Natural killer cell (primary cell): ENCODE results near the gene ALG11. TPM values are rescaled to one million over a fixed set of nuclear protein-coding genes. Genes with fewer than 3 reads are reported as not detected.

Experiments
- ATAC-seq, 3 donors: fragments of 150-1000 bp in 2 of 3; fragments of 200-7000 bp in 1 of 3; cut with Tn5 transposase; 1 replicate in 1 of 3; 2 replicates in 2 of 3; pipeline ENCODE4 v1.10.0; 2021; ENCODE audit warnings: mild to moderate bottlenecking in 2 of 3, moderate library complexity in 2 of 3
- DNase-seq, 2 donors: peaks; one replicate each; pipeline versions ENCODE4 v3.0.0 to v3.0.0-alpha.2; 2013 to 2021; ENCODE audit warnings: mixed read lengths in 1 of 2
- H3K27ac ChIP-seq: one replicate; pipeline ENCODE4 v1.5.1; 2013; ENCODE audit warnings: mild to moderate bottlenecking, low read length
- H3K27me3 ChIP-seq: one replicate; pipeline ENCODE4 v1.6.1; 2013; ENCODE audit warnings: low read length; ENCODE audit not compliant: control insufficient read depth, insufficient read depth
- H3K36me3 ChIP-seq: one replicate; pipeline ENCODE4 v1.6.1; 2013; ENCODE audit warnings: low read length; ENCODE audit not compliant: control insufficient read depth, insufficient read depth
- H3K4me1 ChIP-seq: one replicate; pipeline ENCODE4 v1.6.1; 2013; ENCODE audit warnings: low read length; ENCODE audit not compliant: control insufficient read depth, insufficient read depth
- H3K4me3 ChIP-seq: one replicate; pipeline ENCODE4 v1.5.1; 2013; ENCODE audit warnings: low read length
- H3K9me3 ChIP-seq: one replicate; pipeline ENCODE4 v1.6.1; 2013; ENCODE audit warnings: low read length; ENCODE audit not compliant: control insufficient read depth, insufficient read depth
- H3K27ac Mint-ChIP-seq, 2 donors: one replicate each; pipeline ENCODE4 v1.8.0; 2022; ENCODE audit warnings: mild to moderate bottlenecking in 2 of 2, mixed read lengths in 2 of 2, moderate library complexity in 1 of 2
- H3K27me3 Mint-ChIP-seq, 2 donors: one replicate each; pipeline ENCODE4 v1.8.0; 2022; ENCODE audit warnings: low read depth in 2 of 2, mixed read lengths in 2 of 2
- H3K36me3 Mint-ChIP-seq: one replicate; pipeline ENCODE4 v1.8.0; 2022; ENCODE audit warnings: mixed read lengths
- H3K4me1 Mint-ChIP-seq, 2 donors: one replicate each; pipeline ENCODE4 v1.8.0; 2022; ENCODE audit warnings: mixed read lengths in 2 of 2
- H3K4me3 Mint-ChIP-seq: one replicate; pipeline ENCODE4 v1.8.0; 2022; ENCODE audit warnings: mild to moderate bottlenecking, moderate library complexity, mixed read lengths
- H3K9me3 Mint-ChIP-seq, 2 donors: one replicate each; pipeline ENCODE4 v1.8.0; 2022; ENCODE audit warnings: mixed read lengths in 2 of 2
- CTCF ChIP-seq: fragments of 200-600 bp; IDR thresholded peaks from one replicate; pipeline ENCODE4 v1.8.0; 2022; ENCODE audit warnings: antibody characterized with exemption
- WGBS: methylation state at CpG from one replicate; pipeline ENCODE4 v1.1.7; 2013; ENCODE audit warnings: missing lambda C conversion rate; ENCODE audit not compliant: insufficient coverage; 5-methylcytosine and 5-hydroxymethylcytosine counted together
- intact Hi-C: fragments of 100-400 bp; cut with micrococcal nuclease; formaldehyde crosslinking; loops from one replicate; pipeline ENCODE4 v1.14.2; 2022
- total RNA-seq, 4 donors: library from RNA; stranded (reverse); fragments of 120-200 nt in 1 of 4; gene quantifications; one replicate each; pipeline versions ENCODE4 v1.2.3 to v1.2.4, GENCODE V29; 2013 to 2022

The ALG11 gene
- total RNA-seq, 3 donors from 2014 or later (not counting 1 experiment from before 2014, with no cell fraction given), result 30.8 to 35.8 (median 35.2) TPM

GRCh38 chr13:51976423-51976822 is 35.8 kb upstream of the ALG11 start:
- Mint-ChIP-seq H3K4me1 (peaks cover 0 to 7% of the 10 kb centered on the region in 2 donors), H3K9me3 (no peaks in the 10 kb centered on the region), H3K4me3 (no peak overlapping the region), H3K27me3 (peaks cover 0 to 3% of the 10 kb centered on the region in 2 donors), H3K27ac (no peak overlapping the region), H3K36me3 (no peaks in the 10 kb centered on the region)
- intact Hi-C loops, result no loop called here
- Histone ChIP-seq H3K4me1 (peaks cover 8% of the 10 kb centered on the region), H3K36me3 (no peaks in the 10 kb centered on the region), H3K4me3 (no peak overlapping the region), H3K27ac (no peak overlapping the region), H3K9me3 (no peaks in the 10 kb centered on the region), H3K27me3 (no peaks in the 10 kb centered on the region)
- ATAC-seq, result no peak
- no peak for TF ChIP-seq CTCF
- WGBS, result 40% methylated on average over 1 of the region's 1 CpG
- DNase-seq, result no peak

GRCh38 chr13:51976890-51977289 is 35.3 kb upstream of the ALG11 start:
- Mint-ChIP-seq H3K27me3 (peaks cover 0 to 3% of the 10 kb centered on the region in 2 donors), H3K36me3 (no peaks in the 10 kb centered on the region), H3K27ac (no peak overlapping the region), H3K4me3 (no peak overlapping the region), H3K9me3 (no peaks in the 10 kb centered on the region), H3K4me1 (peaks cover 0 to 7% of the 10 kb centered on the region in 2 donors)
- intact Hi-C loops, result no loop called here
- Histone ChIP-seq H3K27me3 (no peaks in the 10 kb centered on the region), H3K4me1 (peaks cover 3% of the 10 kb centered on the region), H3K36me3 (no peaks in the 10 kb centered on the region), H3K4me3 (no peak overlapping the region), H3K9me3 (no peaks in the 10 kb centered on the region), H3K27ac (no peak overlapping the region)
- TF ChIP-seq CTCF, result no peak
- WGBS, result 96% methylated on average over 2 of the region's 5 CpGs
- ATAC-seq (no peak), DNase-seq (no peak)

GRCh38 chr13:51977625-51978024 is 34.6 kb upstream of the ALG11 start:
- no peaks in the 10 kb centered on the region for H3K4me1 Mint-ChIP-seq
- ATAC-seq (no peak), DNase-seq (no peak)
- no peaks in the 10 kb centered on the region for H3K36me3 Mint-ChIP-seq
- H3K4me1 ChIP-seq, result no peaks in the 10 kb centered on the region
- no peaks in the 10 kb centered on the region for H3K27me3 ChIP-seq
- no peaks in the 10 kb centered on the region for H3K27me3 Mint-ChIP-seq
- no peaks in the 10 kb centered on the region for H3K36me3 ChIP-seq
- 83% methylated on average over 4 of the region's 5 CpGs for WGBS
- H3K27ac ChIP-seq, result no peak overlapping the region
- intact Hi-C loops, result no loop called here
- TF ChIP-seq CTCF, result no peak
- H3K27ac Mint-ChIP-seq, result no peak overlapping the region
- no peak overlapping the region for H3K4me3 Mint-ChIP-seq
- H3K4me3 ChIP-seq, result no peak overlapping the region
- no peaks in the 10 kb centered on the region for H3K9me3 ChIP-seq
- no peaks in the 10 kb centered on the region for H3K9me3 Mint-ChIP-seq

GRCh38 chr13:51978796-51979556 is 33.2 kb upstream of the ALG11 start:
- Mint-ChIP-seq H3K4me3 (no peak overlapping the region), H3K36me3 (no peaks in the 10 kb centered on the region), H3K4me1 (no peaks in the 10 kb centered on the region), H3K27me3 (peaks cover 0 to under 1% of the 10 kb centered on the region in 2 donors), H3K27ac (no peak overlapping the region), H3K9me3 (no peaks in the 10 kb centered on the region)
- Histone ChIP-seq H3K4me1 (no peaks in the 10 kb centered on the region), H3K9me3 (no peaks in the 10 kb centered on the region), H3K27ac (no peak overlapping the region), H3K36me3 (no peaks in the 10 kb centered on the region), H3K4me3 (no peak overlapping the region), H3K27me3 (no peaks in the 10 kb centered on the region)
- WGBS, result 75% methylated on average over 5 of the region's 5 CpGs
- DNase-seq (no peak), ATAC-seq (no peak)
- intact Hi-C loops, result no loop called here
- no peak for TF ChIP-seq CTCF
